GM18867 (cell line): ENCODE results near the gene IL1R2.

Experiments used
- ATAC-seq: cut with Tn5 transposase; IDR thresholded peaks from one replicate; pipeline ENCODE4 v1.9.1; 2021; ENCODE audit warnings: mild to moderate bottlenecking, moderate library complexity; ENCODE audit not compliant: unreplicated experiment

IL1R2 gene, protein sequence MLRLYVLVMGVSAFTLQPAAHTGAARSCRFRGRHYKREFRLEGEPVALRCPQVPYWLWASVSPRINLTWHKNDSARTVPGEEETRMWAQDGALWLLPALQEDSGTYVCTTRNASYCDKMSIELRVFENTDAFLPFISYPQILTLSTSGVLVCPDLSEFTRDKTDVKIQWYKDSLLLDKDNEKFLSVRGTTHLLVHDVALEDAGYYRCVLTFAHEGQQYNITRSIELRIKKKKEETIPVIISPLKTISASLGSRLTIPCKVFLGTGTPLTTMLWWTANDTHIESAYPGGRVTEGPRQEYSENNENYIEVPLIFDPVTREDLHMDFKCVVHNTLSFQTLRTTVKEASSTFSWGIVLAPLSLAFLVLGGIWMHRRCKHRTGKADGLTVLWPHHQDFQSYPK

DNA sequence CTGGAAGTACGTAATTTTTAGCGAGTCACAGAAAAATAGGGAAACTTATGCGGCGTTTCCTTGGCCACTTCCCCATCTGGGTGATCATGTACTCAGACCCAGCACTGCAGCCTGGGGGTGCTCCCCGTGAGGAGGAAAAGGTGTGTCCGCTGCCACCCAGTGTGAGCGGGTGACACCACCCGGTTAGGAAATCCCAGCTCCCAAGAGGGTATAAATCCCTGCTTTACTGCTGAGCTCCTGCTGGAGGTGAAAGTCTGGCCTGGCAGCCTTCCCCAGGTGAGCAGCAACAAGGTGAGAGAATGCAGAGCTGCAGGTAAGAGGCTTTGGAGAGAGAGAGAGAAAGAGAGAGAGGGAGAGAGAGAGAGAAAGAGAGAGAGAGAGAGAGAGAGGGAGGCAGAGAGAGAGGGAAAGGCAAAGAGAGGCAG lies at the start of gene IL1R2:
TSS of gene IL1R2 (plus strand) at position 240 of the 425 bp plus-strand sequence. CDS start 16,616 bp downstream, outside the sequence.
- no peak for ATAC-seq

DNA sequence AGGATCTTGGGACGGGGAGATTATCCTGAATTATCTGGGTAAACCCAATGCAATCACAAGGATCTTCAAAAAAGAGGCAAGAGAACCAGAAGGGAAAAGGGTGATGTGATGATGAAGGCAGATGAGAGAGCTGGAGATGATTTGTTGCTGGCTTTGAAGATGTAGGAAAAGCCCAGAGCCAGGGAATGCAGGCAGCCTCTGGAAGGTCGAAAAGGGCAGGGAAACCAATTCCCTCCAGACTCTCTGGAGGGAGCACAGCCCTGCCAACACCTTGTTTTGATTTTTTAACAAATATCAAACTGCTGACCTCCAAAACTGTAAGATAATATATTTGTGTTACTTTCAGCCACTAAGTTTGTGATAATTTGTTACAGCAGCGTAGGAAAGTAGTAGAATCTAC lies 48.9 kb upstream of the IL1R2 start:
- no peak for ATAC-seq

DNA sequence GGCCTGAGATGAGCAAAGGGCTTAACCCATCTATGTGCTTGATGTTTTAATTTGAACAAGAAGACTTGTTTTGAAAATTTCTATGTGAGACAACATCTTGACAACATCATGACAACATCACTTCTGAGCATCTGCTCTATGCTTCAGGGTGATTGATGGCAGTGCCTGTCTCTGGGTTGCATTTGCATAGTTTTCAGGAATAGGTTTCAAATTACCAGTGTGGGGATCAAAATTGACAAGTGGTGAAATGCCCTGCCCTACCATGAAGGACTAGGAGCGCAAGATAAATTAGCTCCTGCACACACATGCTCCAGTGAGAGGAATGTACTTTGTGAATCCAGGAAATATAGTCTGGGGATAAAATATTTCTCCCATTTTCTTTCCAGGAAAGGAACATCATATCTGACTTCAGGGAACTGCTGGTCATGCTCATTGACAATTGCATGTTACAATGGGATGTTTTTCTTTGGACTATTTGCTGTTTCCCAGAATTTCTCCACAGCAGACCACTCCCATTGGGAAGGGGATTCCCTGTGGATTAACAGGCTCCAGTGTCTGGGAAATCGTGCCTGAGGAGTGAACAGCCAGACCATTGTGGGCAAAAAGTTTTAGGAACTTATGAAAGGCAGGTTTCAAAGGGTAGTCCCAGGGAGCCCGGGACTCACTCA lies 45.3 kb upstream of the IL1R2 start:
- no peak for ATAC-seq

DNA sequence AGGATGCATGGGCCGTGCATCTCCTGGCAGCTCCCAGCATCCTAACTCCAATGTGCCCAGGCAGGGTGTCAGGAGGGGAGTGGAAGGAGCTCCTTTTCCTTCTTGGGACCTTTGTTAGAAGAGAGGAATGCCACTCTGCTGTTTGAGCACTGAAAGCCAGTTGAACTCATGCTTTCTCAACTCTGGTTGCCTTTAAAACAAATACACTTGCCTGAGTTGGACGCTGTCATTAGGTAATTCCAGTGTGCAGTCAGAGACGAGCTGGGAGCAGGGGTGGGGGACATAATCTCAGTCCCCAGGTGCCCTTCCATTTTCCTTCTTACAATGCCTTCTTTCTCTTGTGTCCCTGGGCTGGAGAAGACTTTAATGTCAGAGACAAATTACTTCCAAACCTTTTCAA lies 44.4 kb upstream of the IL1R2 start:
- ATAC-seq, result no peak

DNA sequence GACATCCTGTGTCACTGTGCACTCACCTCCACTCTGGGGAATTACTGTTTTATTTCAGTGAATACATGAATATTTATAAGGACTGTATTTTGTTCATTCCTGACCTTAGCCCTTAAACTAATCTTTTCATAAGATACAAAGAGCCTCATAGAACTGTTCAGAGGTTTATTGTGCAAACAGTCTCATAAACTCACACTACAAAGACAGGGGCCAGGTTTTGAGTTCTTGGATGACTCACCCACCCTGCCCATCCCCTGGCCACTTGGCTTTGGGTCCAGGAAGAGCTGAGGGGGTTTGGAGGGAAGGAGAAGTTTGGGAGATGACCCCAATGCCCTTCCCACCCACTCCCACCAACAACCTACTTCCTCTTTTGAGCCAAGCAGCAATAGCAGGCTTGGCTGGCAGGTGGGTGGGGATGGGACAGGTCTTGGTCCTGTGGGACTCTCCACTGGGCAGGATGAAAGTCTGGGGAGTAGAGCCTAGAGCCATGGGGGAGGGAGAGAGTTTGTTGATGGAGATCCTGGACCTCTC lies 43.1 kb upstream of the IL1R2 start:
- no peak for ATAC-seq

DNA sequence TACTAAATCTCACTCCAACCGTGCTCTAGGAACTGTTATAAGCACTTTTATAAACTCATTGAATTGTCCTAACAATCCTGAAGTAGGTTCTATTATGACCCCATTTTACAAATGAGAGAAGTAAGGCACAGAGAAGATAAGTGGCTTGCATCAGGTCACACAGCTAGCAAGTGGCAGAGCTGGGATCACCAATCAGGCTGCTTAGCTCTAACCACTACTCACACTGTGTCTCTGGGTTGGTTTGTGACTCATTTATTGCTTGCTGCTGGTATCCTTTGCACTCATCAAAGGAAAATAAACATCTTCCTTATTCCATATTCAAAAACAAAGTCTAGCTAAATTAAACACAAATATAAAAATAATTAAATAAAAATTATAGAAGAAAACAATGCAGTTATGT lies 42.5 kb upstream of the IL1R2 start:
- ATAC-seq, result no peak

DNA sequence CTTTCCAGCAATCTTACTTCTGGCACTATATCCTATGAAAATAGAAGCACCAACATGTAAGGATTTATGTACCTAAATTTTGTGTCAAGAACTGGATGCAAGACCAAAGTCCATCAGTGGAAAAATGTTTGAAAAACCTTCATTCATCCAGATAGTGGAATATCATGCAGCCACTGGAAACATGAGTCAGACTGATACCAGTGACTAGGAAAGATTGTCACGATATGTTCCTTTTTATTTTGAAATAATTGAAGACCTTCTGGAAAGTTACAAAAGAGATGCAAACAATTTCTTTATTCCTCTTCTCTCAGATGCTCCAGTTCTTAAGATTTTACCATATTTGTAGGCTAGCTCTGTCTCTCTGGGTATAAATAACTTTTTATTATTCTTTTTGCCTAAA lies 40.5 kb upstream of the IL1R2 start:
- ATAC-seq, result no peak

DNA sequence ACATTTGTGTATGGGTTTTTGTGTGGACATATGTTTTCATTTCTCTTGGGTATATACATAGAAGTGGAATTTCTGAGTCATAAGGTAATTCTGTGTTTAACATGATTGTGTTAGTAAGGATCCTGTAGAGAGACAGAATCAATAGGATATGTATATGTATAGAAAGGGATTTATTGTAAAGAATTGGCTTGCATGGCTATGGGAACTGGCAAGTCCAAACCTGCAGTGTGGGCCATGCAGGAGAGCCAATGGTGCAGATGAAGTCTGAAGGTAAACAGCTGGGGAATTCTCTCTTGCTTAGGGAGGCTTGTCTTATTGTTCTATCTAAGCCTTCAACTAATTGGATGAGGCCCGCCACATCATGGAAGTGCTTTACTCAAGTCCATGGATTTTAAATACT lies 39.2 kb upstream of the IL1R2 start:
- ATAC-seq, result no peak

DNA sequence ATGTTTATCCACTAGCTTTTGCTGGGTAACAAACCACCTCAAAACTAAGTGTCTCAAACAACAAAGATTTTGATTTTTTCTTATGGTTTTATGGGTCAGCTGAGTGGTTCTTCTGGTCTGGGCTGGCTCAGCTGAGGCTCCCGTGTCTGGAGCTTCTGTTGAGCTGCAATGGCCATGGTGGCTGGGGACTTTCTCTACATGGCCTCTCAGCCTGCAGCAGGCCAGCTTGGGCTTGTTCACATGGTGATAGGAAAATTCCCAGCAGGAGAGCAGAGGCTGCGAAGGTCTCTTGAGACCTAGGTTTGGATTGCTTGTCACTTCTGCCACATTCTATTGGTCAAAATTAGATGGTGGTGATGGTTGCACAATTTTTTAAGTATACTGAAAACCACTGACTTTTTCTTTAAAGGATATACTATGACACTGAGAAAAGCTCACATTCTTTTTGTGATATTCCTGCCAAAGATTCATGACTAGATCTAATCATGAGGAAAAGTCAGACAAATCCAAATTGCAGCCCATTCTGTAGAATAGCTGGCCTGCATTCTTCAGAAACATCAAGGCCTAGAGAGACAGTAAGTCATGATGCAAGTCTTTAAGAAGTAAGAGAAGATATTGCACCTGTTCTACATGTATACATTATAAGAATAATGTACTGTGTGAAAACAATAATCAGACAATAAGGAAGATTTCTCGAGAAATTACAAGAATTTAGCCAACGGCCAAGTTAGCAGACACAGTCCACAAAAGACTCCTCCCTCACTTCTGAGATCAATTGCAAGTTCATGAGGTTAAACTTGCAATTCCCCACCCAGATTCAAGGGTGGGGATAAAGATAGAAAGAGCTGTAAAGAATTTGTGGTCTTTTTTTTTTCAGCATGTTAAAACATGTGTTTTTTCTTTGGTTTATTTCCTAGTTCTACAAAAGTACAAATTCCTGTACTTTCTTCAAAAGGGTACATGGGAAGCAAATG lies 35.0 kb upstream of the IL1R2 start:
- no peak for ATAC-seq

DNA sequence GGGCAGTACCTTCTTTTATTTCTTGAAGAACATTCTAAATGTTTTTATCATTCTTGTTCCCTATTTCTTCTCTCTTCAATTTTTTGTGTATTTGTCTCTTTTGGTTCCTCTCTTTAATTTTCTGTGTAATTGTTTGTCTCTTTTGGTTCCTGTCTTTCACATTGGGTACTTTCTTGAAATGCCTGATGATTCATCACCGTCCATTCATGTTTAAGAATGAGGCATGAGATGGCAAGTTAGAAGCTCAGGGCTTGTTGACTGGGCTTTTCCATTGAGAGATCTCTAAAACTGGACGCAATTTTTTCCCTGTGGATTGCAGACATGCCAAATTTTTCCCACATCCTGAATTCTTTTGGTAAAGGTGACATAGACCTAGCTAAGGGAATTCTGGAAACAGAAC lies 33.7 kb upstream of the IL1R2 start:
- ATAC-seq, result no peak

DNA sequence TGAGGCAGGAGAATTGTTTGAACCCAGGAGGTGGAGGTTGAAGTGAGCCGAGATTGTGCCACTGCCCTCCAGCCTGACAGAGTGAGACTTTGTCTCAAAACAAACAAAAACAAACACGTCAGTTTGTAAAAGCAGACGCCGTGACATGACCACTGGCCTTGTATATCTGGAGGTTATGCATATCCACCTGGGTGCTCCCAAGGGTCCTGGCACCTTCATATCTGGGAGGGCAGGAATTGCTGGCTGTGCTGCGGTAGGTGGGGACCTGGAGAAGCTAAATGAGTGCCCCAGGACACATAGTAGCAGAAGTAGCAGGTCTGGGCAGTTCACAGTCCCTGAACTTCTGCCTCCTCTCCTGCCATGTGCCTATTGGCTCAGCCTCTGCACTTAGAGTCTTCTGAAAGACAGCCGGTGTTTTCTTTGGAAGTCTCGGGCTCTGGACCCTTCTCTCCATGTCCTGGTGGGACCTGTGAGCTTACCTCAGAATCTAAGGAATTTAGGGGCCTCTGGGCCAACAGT lies 30.9 kb upstream of the IL1R2 start:
- ATAC-seq, result no peak

DNA sequence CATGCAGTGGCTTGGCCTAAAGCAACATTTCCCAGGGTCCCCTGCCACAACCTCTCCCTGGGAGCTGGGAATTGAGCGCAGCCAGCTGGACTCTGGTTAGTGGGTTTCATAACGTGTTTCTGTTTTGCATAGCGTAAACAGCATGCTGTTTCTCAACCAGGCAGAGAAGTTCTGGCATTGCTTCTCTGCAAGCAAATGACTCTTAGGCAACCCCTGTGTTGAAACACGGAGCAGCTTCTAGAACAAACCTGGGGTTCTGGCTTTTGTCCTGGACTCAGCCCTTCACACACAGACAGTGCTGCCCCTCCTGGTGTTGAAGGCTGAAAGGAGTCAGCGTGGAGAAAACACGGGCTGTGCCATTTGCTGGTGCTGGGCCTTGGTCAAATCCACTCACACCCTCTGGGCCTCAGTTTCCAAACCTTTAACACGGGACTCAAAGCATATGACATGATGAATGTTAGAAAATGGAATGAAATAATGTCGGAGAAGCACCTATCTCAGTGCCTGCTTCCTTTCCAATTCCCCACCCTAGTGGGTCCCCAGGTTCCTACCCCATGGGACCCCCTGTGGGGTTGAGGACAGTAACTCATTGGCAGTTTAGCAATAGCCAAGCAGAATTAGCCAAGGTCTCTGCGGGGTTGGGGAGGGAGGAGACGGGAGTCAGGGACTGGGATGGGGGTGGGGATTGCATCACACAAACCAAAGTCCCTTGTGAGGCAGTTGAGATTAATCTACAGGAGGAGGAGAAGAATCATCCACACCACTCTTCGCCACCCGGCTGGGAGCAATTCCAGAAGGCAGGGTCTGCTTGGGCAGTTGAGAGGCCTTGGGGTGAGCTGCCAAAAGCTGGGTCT lies 30.2 kb upstream of the IL1R2 start:
- ATAC-seq, result no peak

DNA sequence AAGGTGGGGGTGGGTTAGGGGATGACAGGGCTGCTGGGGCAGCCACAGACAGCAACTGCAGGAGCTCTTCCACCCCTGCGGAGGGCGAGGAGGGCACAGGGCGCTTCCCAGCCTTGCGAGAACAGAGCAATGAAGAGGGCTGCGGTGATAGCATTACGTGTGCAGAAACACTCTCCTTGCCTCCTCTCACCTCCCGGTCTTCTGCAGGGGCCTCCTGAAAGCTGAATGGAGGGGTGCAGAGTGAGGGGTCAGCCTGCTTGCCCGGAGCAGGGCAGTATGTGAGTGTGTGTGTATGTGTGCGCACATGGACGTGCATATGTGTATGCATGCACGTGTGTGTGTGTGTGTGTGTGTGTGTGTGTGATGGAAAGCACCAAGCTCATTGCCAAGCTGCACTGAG lies 29.5 kb upstream of the IL1R2 start:
- no peak for ATAC-seq

DNA sequence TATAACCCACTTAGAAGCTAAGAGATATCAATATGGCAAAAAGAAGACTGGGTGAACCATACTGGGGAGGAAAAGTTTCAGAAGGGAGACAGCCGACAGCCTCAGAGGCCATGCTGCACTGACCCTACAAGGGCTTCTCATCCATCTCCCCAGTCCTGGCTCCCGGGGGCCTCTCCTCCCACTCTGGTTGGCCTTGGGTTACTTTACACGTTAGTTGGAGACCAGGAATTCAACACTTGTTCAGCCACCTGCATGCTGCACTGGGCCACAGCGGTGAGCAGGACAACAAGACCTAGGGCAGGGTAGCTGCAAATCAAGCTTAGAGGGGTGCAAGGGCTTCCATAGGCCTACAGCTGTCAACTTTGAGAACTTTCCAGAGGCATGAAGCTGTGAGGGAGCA lies 28.6 kb upstream of the IL1R2 start:
- no peak for ATAC-seq

DNA sequence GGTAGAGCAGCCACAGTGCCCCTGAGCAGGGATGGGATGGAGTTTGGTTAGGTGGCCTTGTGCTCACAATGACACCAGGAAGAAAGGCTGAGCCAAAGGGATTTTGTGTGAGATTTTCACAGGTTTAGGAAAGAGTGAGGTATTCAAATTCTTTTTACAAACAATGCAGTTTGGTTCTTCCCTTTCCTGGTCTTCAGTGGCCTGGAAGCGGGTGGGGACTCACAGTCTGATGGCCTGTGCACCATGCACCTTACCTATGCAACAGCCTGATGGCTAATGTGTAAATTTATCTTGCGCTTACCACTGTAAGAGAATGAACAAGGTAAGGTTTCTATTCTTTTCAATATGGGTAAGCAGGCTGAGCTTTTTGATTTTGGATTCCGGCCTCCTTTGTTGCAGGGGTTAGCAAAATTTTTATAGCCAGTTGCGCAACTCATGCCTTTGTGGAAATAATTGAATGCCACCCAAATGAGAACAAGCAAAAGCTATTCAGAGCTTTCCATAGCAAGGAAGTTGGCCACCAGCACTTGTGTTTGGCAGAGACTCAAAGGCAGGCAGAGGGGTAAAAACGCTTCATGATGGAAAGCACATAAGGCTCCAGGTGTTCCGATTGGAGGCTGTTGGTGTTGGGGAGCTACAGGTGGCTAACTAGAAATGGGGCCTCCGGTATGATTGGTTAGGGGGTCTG lies 23.8 kb upstream of the IL1R2 start:
- ATAC-seq, result no peak

DNA sequence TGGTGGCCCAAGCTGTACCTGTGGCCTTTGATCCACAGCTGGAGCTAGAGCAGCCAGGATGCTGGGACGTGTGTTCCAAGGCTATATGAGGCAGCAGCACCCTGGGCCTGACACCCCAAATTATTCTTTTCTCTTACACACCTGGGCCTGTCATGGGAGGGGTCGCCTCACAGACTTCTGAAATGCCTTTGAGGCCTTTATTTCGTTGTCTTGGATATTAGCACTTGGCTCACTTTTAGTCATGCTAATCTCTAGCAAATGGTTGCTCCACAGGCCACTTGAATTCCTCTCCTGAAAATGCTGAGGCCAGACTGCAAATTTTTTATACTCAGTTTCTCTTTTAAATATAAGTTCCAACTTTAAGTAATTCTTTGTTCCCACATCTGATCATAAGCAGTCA lies 22.0 kb upstream of the IL1R2 start:
- no peak for ATAC-seq

DNA sequence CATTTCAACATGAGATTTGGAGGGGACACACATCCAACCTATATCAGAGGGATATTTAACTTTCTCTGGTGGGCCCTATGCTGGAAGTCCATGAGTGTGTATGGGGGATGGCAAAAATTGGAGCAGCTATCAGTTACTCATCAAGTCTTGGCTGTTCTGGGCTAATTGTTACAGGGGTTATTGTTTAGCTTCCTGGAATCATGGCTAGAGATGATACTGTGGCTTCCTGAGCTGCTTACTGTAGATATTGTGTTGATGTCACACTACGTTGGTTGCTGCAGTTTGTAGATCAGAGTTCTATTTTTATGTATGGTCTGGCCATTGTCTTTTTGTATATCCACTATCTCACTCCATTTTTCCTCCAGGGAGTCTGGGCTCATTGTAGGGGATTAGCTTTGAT lies 20.9 kb upstream of the IL1R2 start:
- no peak for ATAC-seq

DNA sequence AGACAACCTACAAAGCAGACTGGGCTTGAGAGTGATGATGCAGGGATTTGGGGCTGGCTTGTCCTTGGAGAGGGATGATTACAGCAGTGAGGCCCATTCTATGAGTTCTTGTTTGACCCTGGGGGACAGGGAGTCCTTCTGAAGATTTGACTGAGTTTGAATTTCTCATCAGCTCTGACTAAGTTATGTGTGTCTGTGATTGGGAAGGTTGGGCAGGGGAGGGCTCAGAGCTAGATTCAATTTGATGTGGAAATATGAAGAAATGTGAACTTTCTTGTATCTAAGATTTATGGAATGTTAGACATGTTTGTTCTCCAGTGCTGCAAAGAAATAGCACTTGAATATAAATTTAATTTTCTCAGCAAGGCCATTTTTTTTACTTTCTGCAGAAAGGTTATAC lies 19.9 kb upstream of the IL1R2 start:
- ATAC-seq, result no peak
